Stromal cell of bone marrow (primary cell): ENCODE measurements around the gene SYNM.
"Not testable (repeated sequence)": the region's sequence is repeated elsewhere in the genome, so short reads cannot be mapped to it uniquely, and the experiment has no call there.

ENCODE experiments used
- DNase-seq: peaks from one replicate; pipeline ENCODE4 v3.0.0-alpha.2; 2012; ENCODE audit warnings: low read depth

The SYNM gene

DNA sequence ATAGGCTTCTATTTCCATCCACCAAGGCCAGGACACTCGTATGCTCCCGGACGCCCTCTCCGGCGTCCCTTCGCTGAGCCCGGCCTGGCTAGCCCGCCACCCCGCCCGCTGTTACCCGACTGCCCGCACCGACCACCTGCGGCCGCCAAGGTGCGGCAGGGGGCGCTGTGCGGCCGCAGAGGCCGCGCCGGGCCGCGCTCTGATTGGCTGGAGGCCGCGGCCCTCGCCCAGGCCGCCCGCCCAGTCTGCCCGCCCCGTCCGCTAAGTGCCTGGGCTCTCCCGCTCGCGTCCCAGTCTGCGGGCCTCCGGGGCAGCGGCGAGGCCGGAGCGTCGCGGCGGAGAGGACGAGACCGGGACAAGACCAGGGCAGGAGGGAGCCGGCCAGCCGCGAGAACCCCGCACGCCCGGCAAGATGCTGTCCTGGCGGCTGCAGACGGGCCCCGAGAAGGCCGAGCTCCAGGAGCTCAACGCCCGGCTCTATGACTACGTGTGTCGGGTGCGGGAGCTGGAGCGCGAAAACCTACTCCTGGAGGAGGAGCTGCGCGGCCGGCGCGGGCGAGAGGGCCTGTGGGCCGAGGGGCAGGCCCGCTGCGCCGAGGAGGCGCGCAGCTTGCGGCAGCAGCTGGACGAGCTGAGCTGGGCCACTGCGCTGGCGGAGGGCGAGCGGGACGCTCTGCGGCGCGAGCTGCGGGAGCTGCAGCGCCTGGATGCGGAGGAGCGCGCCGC, at the start of gene SYNM:
Gene SYNM, plus strand, starts transcription at position 293 of the 726 bp plus-strand sequence. Its CDS starts 120 bp downstream, at position 413.
- DNase-seq, result peak; percentile 56

DNA sequence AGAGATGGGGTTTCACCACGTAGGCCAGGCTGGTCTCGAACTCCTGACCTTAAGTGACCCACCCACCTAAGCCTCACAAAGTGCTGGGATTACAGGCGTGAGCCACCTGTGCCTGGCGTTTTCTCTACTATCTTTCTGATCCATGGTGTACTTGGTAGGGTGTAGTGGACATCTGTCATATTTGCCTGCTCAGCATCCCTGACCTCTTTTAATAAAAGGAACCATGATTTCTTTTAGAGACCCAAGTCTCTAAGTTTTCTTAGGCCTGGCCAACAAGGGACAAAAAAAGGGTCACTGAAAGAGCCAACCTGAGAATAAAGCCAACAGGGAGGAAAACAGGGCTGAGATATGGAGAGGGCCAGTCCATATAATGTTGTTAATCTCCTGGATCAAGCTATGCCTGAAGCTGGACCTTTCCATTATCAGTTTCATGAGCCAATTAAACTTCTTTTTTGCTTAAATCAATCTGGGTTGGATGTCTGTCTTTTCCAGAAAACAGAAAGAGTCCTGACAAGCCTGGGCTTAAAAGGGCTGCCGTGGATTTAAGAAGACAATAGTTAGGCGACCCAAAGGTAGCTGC, 49.2 kb upstream of the SYNM start:
- DNase-seq, result no peak

- DNase-seq, result no peak
Measured at GRCh38 chr15:99057020-99057419, 47.9 kb upstream of the SYNM start.

GRCh38 chr15:99057697-99058420, 47.0 kb upstream of the SYNM start:
- no peak for DNase-seq

- no peak for DNase-seq
Measured at GRCh38 chr15:99058421-99058870, 46.4 kb upstream of the SYNM start.

GRCh38 chr15:99059010-99059981, 45.6 kb upstream of the SYNM start:
- DNase-seq, result peak; percentile 75

- not testable (repeated sequence) for DNase-seq
Measured at GRCh38 chr15:99060186-99060585, 44.7 kb upstream of the SYNM start.

DNA sequence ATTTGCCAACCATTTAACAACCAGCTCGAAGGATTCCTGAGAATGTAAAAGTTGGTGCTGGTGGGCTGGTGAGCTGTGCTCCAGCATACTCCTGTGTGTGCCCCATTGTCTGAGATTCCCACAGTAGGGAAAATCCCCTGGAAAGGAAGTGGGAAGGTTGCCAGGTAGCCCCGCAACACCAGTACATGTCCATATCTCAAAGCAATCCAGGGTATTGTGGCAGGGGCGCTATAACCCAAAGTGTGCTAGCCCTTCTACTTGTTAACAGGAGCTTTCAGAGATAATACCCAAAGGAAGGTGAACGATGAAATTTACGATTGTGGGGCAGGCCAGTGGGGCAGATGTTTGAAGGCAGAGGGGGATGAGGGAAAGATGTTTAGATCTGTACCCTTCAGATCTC, 42.7 kb upstream of the SYNM start:
- no peak for DNase-seq

GRCh38 chr15:99068186-99068585, 36.7 kb upstream of the SYNM start:
- DNase-seq, result no peak

GRCh38 chr15:99070208-99070607, 34.7 kb upstream of the SYNM start:
- no peak for DNase-seq

DNA sequence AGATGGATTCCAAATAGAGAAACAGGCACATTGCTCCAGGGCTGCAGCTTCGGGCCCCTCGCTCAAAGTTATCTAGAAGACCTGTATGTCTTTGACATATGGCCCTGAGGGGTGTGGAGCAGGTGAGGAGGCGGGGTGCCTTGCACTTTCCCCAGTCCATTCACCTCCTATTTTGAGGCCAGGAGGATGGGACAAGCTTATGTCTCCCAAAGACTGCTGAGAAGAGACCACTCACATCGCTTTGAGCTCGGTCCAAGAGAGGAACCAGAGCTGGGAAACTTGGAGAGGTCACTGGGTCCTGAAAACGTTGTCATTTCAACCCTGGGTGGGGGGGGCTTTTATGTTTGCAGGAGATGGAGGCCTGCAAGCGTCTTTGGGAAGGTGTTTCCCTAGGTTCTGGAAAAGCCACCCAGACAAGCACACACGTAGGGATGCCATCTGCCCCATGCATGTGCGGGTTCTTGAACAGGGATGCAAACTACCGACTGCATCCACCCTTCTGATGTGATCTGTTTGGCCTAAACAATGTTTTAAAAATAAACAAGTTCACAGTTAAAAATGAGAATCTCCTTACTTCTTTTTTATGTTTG, 33.7 kb upstream of the SYNM start:
- no peak for DNase-seq

DNA sequence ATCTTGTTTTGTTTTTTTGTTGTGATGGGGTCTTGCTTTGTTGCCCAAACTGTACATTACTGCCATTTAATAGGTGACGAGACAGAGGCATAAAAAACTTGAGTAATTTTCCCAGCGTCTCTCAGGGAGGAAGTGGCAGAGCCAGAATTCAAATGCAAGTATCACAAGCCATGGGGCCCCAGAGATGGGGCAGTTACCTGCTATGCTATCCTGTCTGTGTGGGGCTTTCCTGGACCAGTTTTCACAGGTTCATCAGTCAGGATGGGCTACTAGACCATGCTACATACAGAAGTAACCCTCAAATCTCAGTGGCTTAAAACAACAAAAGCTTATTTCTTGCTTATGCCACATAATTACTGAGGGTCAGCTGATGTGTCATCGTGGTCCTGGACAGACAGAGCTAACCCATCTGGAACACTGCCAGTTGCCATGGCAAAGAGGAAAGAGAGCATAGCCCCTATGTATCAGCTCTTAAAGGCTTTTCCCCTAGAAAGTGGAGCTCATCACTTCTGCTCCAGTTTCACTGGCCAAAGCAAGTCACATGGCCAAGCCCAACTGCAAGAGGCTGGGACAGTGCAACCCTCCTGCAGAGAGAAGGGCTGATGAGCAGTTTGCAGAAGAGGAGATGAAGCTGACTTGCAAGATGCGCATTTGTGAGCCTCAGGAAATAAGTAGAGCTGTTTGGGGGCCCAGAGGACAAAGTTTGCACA, 31.7 kb upstream of the SYNM start:
- no peak for DNase-seq

DNA sequence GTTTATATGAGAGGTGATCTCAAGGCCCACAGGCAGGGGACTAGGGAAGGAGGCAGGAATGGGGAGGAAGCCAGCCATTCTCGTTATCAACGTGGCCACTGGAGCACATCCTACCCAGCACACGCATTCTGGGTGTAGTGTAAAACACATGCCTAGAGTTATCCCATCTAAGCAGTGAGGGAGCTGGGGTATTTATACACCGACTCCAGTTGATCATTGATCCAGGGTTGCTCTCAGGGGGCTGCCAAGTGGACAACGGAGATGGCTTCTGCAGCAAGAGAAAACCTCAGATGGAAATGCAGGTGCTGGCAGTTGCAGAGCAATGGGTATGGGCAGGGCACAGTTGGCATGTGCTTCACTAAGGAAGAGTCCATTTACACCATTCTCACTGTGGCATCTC, 30.4 kb upstream of the SYNM start:
- no peak for DNase-seq

DNA sequence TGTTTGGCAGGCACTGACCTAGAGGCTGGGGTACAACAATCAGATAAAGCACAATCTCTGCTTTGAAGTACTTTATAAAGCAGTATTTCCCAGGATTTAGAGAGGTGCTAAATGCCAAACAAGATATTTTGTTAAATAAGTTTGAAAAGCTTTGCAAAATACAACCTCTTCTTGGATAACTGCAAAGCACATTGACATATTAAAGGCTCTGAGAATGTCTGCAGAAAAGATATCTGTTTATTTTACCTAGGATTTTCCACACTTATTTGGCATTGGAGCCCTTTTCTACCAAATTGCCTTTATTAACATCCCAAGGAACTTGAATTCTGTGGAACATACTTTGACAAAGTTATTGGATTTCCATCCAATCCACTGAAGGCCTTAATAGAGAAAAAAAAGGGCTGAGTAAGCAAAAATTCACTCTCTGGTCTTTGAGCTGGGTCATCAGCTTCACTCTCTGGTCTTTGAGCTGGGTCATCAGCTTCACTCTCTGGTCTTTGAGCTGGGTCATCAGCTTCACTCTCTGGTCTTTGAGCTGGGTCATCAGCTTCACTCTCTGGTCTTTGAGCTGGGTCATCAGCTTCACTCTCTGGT, 29.7 kb upstream of the SYNM start:
- DNase-seq, result not testable (repeated sequence)

GRCh38 chr15:99076109-99076508, 28.8 kb upstream of the SYNM start:
- no peak for DNase-seq

GRCh38 chr15:99076555-99077308, 28.1 kb upstream of the SYNM start:
- peak; percentile 67 for DNase-seq

- no peak for DNase-seq
Measured at GRCh38 chr15:99082798-99083197, 22.1 kb upstream of the SYNM start.

DNA sequence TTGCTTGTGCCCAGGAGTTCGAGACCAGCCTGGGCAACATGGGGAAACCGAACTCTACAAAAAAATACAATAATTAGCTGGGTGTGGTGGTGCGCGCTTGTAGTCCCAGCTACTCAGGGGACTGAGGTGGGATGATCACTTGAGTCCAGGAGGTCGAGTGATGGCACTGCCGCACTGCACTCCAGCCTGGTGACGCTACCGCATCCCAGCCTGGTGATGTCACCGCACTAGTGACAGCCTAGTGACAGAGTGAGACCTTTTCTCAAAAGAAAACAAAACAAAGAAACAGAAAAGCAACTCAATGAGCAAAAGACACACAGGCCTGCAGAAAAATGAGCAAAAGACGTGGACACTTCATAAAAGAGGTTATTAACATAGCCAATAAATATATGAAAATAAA, 19.9 kb upstream of the SYNM start:
- no peak for DNase-seq

DNA sequence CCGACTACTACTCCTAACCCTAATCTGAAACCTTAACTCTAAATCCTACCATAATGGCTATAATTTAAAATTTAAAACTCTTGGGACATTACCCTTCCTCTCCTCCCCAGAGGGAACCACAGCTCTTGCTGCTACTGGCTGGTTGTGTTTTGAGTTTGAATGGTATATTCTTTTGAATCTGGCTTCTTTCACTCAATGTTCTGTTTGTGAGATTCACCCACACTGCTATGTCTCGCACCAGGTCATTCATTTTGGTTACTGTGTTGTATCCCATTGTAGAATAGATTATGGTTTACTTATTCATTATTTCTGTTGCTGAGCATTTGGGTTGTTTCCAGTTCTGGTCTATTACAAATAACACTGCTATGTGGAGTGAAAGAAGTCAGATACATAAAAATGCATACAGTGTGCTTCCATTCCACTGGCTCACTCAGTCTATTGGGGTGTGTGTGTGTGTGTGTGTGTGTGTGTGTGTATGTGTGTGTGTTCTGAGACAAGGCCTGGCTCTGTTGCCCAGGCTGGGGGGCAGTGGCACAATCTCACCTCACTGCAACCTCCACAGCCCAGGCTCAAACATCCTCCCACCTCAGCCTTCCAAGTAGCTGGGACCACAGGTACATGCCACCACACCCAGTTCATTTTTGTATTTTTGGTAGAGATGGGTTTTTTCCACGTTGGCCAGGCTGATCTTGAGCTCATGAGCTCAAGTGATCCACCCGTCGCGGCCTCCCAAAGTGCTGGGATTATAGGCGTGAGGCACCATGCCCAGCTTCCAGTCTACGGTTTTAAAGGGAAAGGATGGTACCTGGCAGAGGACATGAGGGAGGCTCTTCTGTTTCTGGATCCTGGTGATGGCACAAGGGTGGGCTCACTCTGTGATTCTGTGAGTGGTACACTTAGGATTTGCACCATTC, 19.2 kb upstream of the SYNM start:
- peak; percentile 61 for DNase-seq
